NCI-H446 treated with DMSO at 0.1 percent for 48 hours (cell line): ENCODE results near the gene RHBDL1.

Experiments used
- DNase-seq: peaks from one replicate; lab custom pipeline; 2025; lab: John Stamatoyannopoulos, UW

The RHBDL1 gene

GRCh38 chr16:674968-675883 lies at the start of gene RHBDL1:
TSS of gene RHBDL1 (plus strand) at chr16:675671. CDS start at chr16:675791, 120 bp downstream.
- no peak for DNase-seq

- no peak for DNase-seq
Measured at GRCh38 chr16:625977-626765, 49.3 kb upstream of the RHBDL1 start.

- no peak for DNase-seq
Measured at GRCh38 chr16:626787-627453, 48.6 kb upstream of the RHBDL1 start.

GRCh38 chr16:627454-628239 lies 47.8 kb upstream of the RHBDL1 start:
- DNase-seq: no peak

GRCh38 chr16:628321-629061 lies 47.0 kb upstream of the RHBDL1 start:
- no peak for DNase-seq

GRCh38 chr16:629185-629832 lies 46.2 kb upstream of the RHBDL1 start:
- no peak for DNase-seq

GRCh38 chr16:629833-630248 lies 45.6 kb upstream of the RHBDL1 start:
- no peak for DNase-seq

- DNase-seq: no peak
Measured at GRCh38 chr16:630249-630814, 45.1 kb upstream of the RHBDL1 start.

GRCh38 chr16:630815-631405 lies 44.6 kb upstream of the RHBDL1 start, which contains the start of gene WFIKKN1:
TSS of gene WFIKKN1 (plus strand) at chr16:630985. CDS start at chr16:631254, 269 bp downstream.
- DNase-seq: no peak

- no peak for DNase-seq
Measured at GRCh38 chr16:631808-632358, 43.6 kb upstream of the RHBDL1 start.

- no peak for DNase-seq
Measured at GRCh38 chr16:632486-633335, 42.8 kb upstream of the RHBDL1 start.

- no peak for DNase-seq
Measured at GRCh38 chr16:633336-634050, 42.0 kb upstream of the RHBDL1 start.

- no peak for DNase-seq
Measured at GRCh38 chr16:634051-634670, 41.3 kb upstream of the RHBDL1 start.

GRCh38 chr16:634996-635395 lies 40.5 kb upstream of the RHBDL1 start:
- DNase-seq: no peak

GRCh38 chr16:635573-636205 lies 39.8 kb upstream of the RHBDL1 start:
- no peak for DNase-seq

- DNase-seq: peak; percentile 87
Measured at GRCh38 chr16:636206-637080, 39.0 kb upstream of the RHBDL1 start, which contains the start of gene METTL26. TSS of gene METTL26 (minus strand) at chr16:636305. CDS start at chr16:636290, 15 bp downstream.
